ENCODE data around the gene MAP2K5.

GRCh38 chr15:67575039-67575502 is 32.6 kb downstream of the MAP2K5 start:
- TF ChIP-seq POLR2A (IDR thresholded peaks at IDR 0.05) (no peak), CTCF (IDR thresholded peaks at IDR 0.05) (no peak), EP300 (IDR thresholded peaks at IDR 0.05) (no peak), POLR2AphosphoS5 (IDR thresholded peaks at IDR 0.05) (no peak)
